HFF-Myc (cell line): ENCODE results near the gene GUCA2A.

Experiments used
- DNase-seq: peaks from one replicate; pipeline ENCODE4 v3.0.0-alpha.2; 2011; ENCODE audit warnings: low read depth; ENCODE audit errors: extremely low read depth
- H3K4me3 ChIP-seq: replicated peaks from 2 replicates; pipeline ENCODE4 v1.5.1; 2011; ENCODE audit warnings: low read depth, mild to moderate bottlenecking, control low read depth, low read length
- CTCF ChIP-seq: IDR thresholded peaks from 2 replicates; pipeline ENCODE4 v1.5.1; 2012; ENCODE audit warnings: mild to moderate bottlenecking, low read depth, low read length, control low read depth; ENCODE audit errors: missing control alignments

The GUCA2A gene

GRCh38 chr1:42171679-42172266, 7.2 kb upstream of the GUCA2A start:
- H3K4me3 ChIP-seq = no peak overlapping the region
- TF ChIP-seq CTCF = no peak
- no peak for DNase-seq

- TF ChIP-seq CTCF = no peak
- no peak for DNase-seq
- H3K4me3 ChIP-seq = no peak overlapping the region
Observed at GRCh38 chr1:42170779-42171621, 6.5 kb upstream of the GUCA2A start.

- TF ChIP-seq CTCF = no peak
- no peak for DNase-seq
- H3K4me3 ChIP-seq = no peak overlapping the region
Observed at GRCh38 chr1:42168763-42169162, 4.2 kb upstream of the GUCA2A start.

GRCh38 chr1:42168391-42168670, 3.8 kb upstream of the GUCA2A start:
- no peak for TF ChIP-seq CTCF
- no peak overlapping the region for H3K4me3 ChIP-seq
- DNase-seq = no peak

- H3K4me3 ChIP-seq = no peak overlapping the region
- no peak for TF ChIP-seq CTCF
- DNase-seq = no peak
Observed at GRCh38 chr1:42167611-42168390, 3.3 kb upstream of the GUCA2A start.

GRCh38 chr1:42165511-42166210, 1.1 kb upstream of the GUCA2A start:
- no peak for DNase-seq
- no peak overlapping the region for H3K4me3 ChIP-seq
- TF ChIP-seq CTCF = no peak
